ENCODE measurements around the gene NFIB. TPM values are rescaled to one million over a fixed set of nuclear protein-coding genes. Genes with fewer than 3 reads are reported as not detected.

NFIB gene
- total RNA-seq, 4 donors from 2014 or later, result 85.3 to 173 (median 115) TPM

- Histone ChIP-seq H3K4me3 (no peak overlapping the region), H3K4me1 (peaks cover 0 to 7% of the 10 kb centered on the region in 2 donors), H3K9me3 (no peaks in the 10 kb centered on the region), H3K27me3 (no peaks in the 10 kb centered on the region), H3K36me3 (no peaks in the 10 kb centered on the region), H3K27ac (peak overlapping the region; percentile 95 to 98)
- TF ChIP-seq POLR2A (IDR thresholded peaks at IDR 0.05), result no peak
- TF ChIP-seq CTCF (IDR thresholded peaks at IDR 0.05), result no peak
- intact Hi-C loops (cut with DNase I; ENCODE audit: low total_unique reads), result no loop called here
- no peak for DNase-seq
These were observed 5.1 kb upstream of the NFIB start for GRCh38 chr9:14318934-14319580.

GRCh38 chr9:14318361-14318760 is 4.4 kb upstream of the NFIB start:
- no peaks in the 10 kb centered on the region for H3K27me3 ChIP-seq
- H3K27ac ChIP-seq, result peak overlapping the region; percentile 98 to 100
- TF ChIP-seq CTCF (IDR thresholded peaks at IDR 0.05), result no peak
- no peak for TF ChIP-seq POLR2A (IDR thresholded peaks at IDR 0.05)
- no peaks in the 10 kb centered on the region for H3K36me3 ChIP-seq
- H3K9me3 ChIP-seq, result no peaks in the 10 kb centered on the region
- intact Hi-C loops (cut with DNase I; ENCODE audit: low total_unique reads), result no loop called here
- DNase-seq, result no peak
- no peak overlapping the region for H3K4me3 ChIP-seq
- peaks cover 0 to 7% of the 10 kb centered on the region in 2 donors for H3K4me1 ChIP-seq

- intact Hi-C loops (cut with DNase I; ENCODE audit: low total_unique reads), result no loop called here
- H3K4me1 ChIP-seq, result peaks cover 0 to 7% of the 10 kb centered on the region in 2 donors
- TF ChIP-seq CTCF (IDR thresholded peaks at IDR 0.05) (no peak), POLR2A (IDR thresholded peaks at IDR 0.05) (no peak)
These were observed 3.9 kb upstream of the NFIB start for GRCh38 chr9:14317667-14318320.

GRCh38 chr9:14316602-14317300 is 2.8 kb upstream of the NFIB start:
- TF ChIP-seq CTCF (IDR thresholded peaks at IDR 0.05), result no peak
- TF ChIP-seq POLR2A (IDR thresholded peaks at IDR 0.05), result no peak
- H3K4me3 ChIP-seq, result peak overlapping the region; percentile 63 to 87
- intact Hi-C loops (cut with DNase I; ENCODE audit: low total_unique reads), result no loop called here
- H3K27ac ChIP-seq, result peak overlapping the region; percentile 98 to 100
- peak in 1 of 2 donors; percentile 26 for DNase-seq
- H3K36me3 ChIP-seq, result no peaks in the 10 kb centered on the region
- H3K9me3 ChIP-seq, result no peaks in the 10 kb centered on the region
- no peaks in the 10 kb centered on the region for H3K27me3 ChIP-seq
- peaks cover 0 to 7% of the 10 kb centered on the region in 2 donors for H3K4me1 ChIP-seq

More at GRCh38 chr9:14317667-14318320, 3.9 kb upstream of the NFIB start:
- Histone ChIP-seq H3K27ac (peak overlapping the region; percentile 98 to 100), H3K4me3 (no peak overlapping the region), H3K27me3 (no peaks in the 10 kb centered on the region), H3K36me3 (no peaks in the 10 kb centered on the region), H3K9me3 (no peaks in the 10 kb centered on the region)
- DNase-seq, result no peak

Measured in uterus (tissue), 4 donors.